Activated CD8-positive, alpha-beta T cell treated with anti-CD3 and anti-CD28 coated beads for 36 hours (primary cell): Measurements from ENCODE around the gene CRACR2A. TPM values are rescaled to one million over a fixed set of nuclear protein-coding genes. Genes with fewer than 3 reads are reported as not detected.

Source experiments
- ATAC-seq: fragments of 200-7000 bp; cut with Tn5 transposase; one replicate; pipeline ENCODE4 v1.10.0; 2021; ENCODE audit warnings: mild to moderate bottlenecking, moderate library complexity
- CTCF ChIA-PET: fragments of 350-600 bp; sonication (Branson Sonifier 250); formaldehyde crosslinking; loops from one replicate; lab custom pipeline; 2021; ENCODE audit warnings: antibody characterized with exemption; lab: Charles Lee
- POLR2A ChIA-PET: fragments of 350-600 bp; sonication (Branson Sonifier 250); formaldehyde crosslinking; loops from one replicate; lab custom pipeline; 2021; ENCODE audit warnings: antibody characterized with exemption; lab: Charles Lee
- DNase-seq: peaks from one replicate; pipeline ENCODE4 v3.0.0-alpha.2; 2020
- H3K27ac Mint-ChIP-seq: one replicate; pipeline ENCODE4 v1.8.0; 2021; ENCODE audit warnings: mild to moderate bottlenecking, mixed read lengths
- H3K27me3 Mint-ChIP-seq: one replicate; pipeline ENCODE4 v1.8.0; 2021; ENCODE audit warnings: mixed read lengths
- H3K36me3 Mint-ChIP-seq: one replicate; pipeline ENCODE4 v1.8.0; 2021; ENCODE audit warnings: low read depth, mixed read lengths
- H3K4me1 Mint-ChIP-seq: one replicate; pipeline ENCODE4 v1.8.0; 2021; ENCODE audit warnings: low read depth, mixed read lengths
- H3K4me3 Mint-ChIP-seq: one replicate; pipeline ENCODE4 v1.8.0; 2021; ENCODE audit warnings: mild to moderate bottlenecking, moderate library complexity, mixed read lengths
- H3K9me3 Mint-ChIP-seq: one replicate; pipeline ENCODE4 v1.8.0; 2021; ENCODE audit warnings: mixed read lengths
- CTCF ChIP-seq: fragments of 200-600 bp; IDR thresholded peaks from one replicate; pipeline ENCODE4 v1.8.0; 2022; ENCODE audit warnings: antibody characterized with exemption, mild to moderate bottlenecking
- intact Hi-C: fragments of 100-400 bp; cut with micrococcal nuclease; formaldehyde crosslinking; loops from one replicate; pipeline ENCODE4 v1.10.0; 2022
- total RNA-seq, 2 experiments: library from RNA; stranded (reverse); gene quantifications; one replicate each; pipeline ENCODE4 v1.2.3, GENCODE V29; 2021

Gene CRACR2A
- total RNA-seq, 2 experiments from 2014 or later: 21.2 to 24.7 TPM

DNA sequence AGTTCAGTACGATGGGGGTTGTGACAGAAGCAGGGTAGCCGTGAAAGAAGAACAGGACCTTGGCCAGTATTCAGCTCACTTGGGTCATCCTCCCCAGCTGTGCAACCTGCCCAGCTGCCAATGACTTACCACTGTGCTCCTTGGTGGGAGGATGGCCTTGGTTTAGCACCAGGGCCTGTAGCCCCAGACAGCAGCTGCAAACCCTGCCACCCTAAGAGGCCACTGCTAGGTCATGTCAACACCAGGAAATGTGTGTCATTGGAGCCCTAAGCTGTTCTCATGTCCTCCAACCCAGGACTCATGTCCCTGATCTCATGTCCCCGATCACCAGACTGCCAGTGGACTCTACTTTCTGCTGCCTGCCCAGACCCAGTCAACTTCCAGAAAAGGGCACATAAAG lies 3.0 kb upstream of the CRACR2A start:
- intact Hi-C loops: no loop called here
- DNase-seq (no peak), ATAC-seq (no peak)
- CTCF ChIA-PET: interaction anchor here (0.9 to 1.4 kb wide), 4 partner anchors 8 to 22 kb away, joined by 3 to 4 read pairs (median 3); no protein-coding TSS in a partner anchor
- Mint-ChIP-seq H3K9me3 (no peaks in the 10 kb centered on the region), H3K4me1 (peaks cover 25% of the 10 kb centered on the region), H3K27me3 (no peaks in the 10 kb centered on the region), H3K27ac (peak overlapping the region; percentile 9), H3K36me3 (peaks cover 32% of the 10 kb centered on the region), H3K4me3 (no peak overlapping the region)
- POLR2A ChIA-PET: no interaction called here
- no peak for TF ChIP-seq CTCF

GRCh38 chr12:3753544-3754284 lies 805 bp upstream of the CRACR2A start:
- TF ChIP-seq CTCF: no peak
- Mint-ChIP-seq H3K4me3 (peak overlapping the region; percentile 80), H3K4me1 (peaks cover 40% of the 10 kb centered on the region), H3K27ac (peak overlapping the region; percentile 90), H3K9me3 (no peaks in the 10 kb centered on the region), H3K36me3 (peaks cover 31% of the 10 kb centered on the region), H3K27me3 (no peaks in the 10 kb centered on the region)
- DNase-seq (peak; percentile 17), ATAC-seq (no peak)
- intact Hi-C loops: no loop called here
- POLR2A ChIA-PET: interaction anchor here (0.9 to 2.2 kb wide), 7 partner anchors 11 to 117 kb away, joined by 3 to 25 read pairs (median 4); no protein-coding TSS in a partner anchor
- CTCF ChIA-PET: interaction anchor here (1.0 to 2.9 kb wide), 4 partner anchors 10 to 453 kb away, joined by 3 to 13 read pairs (median 10); no protein-coding TSS in a partner anchor

DNA sequence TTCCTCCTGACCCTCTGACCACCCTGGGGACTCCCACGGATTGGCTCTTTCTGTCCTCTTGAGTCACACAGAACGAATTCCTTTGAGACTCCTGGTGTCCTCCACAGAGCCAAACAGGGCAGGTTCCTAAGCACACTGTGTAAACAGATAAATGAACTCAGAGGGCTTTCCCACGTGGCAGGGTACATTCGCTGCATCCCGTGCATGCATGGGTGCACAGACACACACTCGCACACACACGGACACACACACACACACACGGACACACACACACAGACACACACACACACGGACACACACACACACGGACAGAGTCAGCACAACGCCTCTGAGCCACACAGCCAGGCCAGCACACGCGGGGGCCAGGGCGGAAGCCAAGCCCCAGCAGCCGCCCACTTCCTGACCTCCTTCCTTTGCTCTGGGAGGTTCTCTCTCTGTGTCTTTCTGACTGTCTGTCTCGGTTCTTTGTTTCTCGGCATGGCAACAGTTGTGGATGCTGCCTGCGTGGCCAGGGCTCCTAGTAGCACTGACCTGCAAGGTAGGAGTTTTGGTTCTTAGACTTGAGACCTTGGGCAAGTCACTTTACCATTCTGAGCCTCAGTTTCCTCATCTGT lies 706 bp downstream of the CRACR2A start:
- Mint-ChIP-seq H3K27me3 (no peaks in the 10 kb centered on the region), H3K4me3 (peak overlapping the region; percentile 80), H3K9me3 (no peaks in the 10 kb centered on the region), H3K36me3 (peaks cover 28% of the 10 kb centered on the region), H3K4me1 (peaks cover 51% of the 10 kb centered on the region), H3K27ac (peak overlapping the region; percentile 90)
- intact Hi-C loops: no loop called here
- DNase-seq: peak; percentile 85
- no peak for TF ChIP-seq CTCF
- CTCF ChIA-PET: interaction anchor here (0.7 to 2.9 kb wide), 7 partner anchors 8 to 790 kb away, joined by 3 to 13 read pairs (median 3); no protein-coding TSS in a partner anchor
- ATAC-seq: peak; percentile 72
- POLR2A ChIA-PET: interaction anchor here (0.7 to 2.2 kb wide), 10 partner anchors 10 to 623 kb away, joined by 3 to 25 read pairs (median 4); no protein-coding TSS in a partner anchor

DNA sequence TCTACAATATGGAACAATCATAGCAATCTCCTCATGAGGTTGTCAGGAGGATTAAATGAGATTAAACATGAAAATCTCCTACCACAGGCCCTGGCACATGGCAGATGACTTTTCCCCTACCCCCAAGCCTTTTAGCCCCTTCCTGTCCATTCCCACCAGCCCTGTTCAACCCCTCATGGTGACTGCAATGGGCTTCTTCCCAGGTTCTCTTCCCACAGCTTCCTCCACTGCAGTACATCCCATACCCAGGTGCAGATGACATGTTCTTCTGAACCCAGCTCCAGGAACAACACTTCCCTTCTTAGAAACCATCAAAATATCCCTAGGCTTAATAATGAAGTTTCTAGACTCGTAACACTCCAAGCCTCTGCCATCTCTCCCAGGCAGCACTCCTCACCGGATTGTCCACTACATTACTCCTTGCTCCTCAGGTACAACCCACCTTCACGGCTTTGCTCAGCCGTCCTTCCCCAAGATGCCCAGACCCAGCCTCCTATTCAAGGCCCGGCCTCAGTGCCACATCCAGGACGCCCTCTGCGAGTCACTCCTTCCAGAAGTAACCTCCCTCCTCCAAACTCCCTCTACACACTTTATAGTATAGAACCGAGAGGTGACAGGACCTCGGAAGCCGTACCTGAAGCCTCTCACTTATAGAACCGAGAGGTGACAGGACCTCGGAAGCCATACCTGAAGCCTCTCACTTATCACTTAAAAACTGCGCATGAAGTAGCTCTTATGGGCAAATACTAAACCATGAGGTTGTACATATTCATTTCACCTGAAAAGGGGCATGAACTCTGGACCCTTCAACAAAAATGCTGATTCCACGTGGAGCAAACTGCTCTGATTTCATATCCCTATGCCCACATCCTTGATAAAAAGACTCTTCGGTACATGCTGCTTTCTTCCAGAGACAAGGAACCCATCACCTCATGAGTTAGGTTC lies 1.5 kb downstream of the CRACR2A start:
- CTCF ChIA-PET: interaction anchor here (1.5 to 2.1 kb wide), 2 partner anchors 8 to 23 kb away, joined by 3 to 13 read pairs; no protein-coding TSS in a partner anchor
- H3K4me1 Mint-ChIP-seq: peaks cover 52% of the 10 kb centered on the region
- intact Hi-C loops: no loop called here

More for the DNA sequence above, 1.5 kb downstream of the CRACR2A start:
- H3K36me3 Mint-ChIP-seq: peaks cover 36% of the 10 kb centered on the region
- no peak for TF ChIP-seq CTCF
- POLR2A ChIA-PET: interaction anchor here (0.7 to 1.4 kb wide), 4 partner anchors 9 to 622 kb away, joined by 3 to 4 read pairs (median 4); no protein-coding TSS in a partner anchor
- H3K9me3 Mint-ChIP-seq: no peaks in the 10 kb centered on the region
- ATAC-seq (no peak), DNase-seq (peak; percentile 23)
- peak overlapping the region; percentile 80 for H3K4me3 Mint-ChIP-seq
- H3K27ac Mint-ChIP-seq: peak overlapping the region; percentile 90
- no peaks in the 10 kb centered on the region for H3K27me3 Mint-ChIP-seq
